Activated T-cell treated with anti-CD3 and anti-CD28 coated beads, Interleukin-2, amount 50 U/mL, for 24 hours (primary cell): ENCODE data around the gene LDLRAD3.

Experiments
- DNase-seq: peaks from one replicate; pipeline ENCODE4 v3.0.0-alpha.2; 2020
- H3K27ac Mint-ChIP-seq: 2 replicates; pipeline ENCODE4 v1.8.0; 2020; ENCODE audit warnings: mild to moderate bottlenecking, mixed read lengths
- H3K27me3 Mint-ChIP-seq: 2 replicates; pipeline ENCODE4 v1.8.0; 2020; ENCODE audit warnings: mixed read lengths
- H3K36me3 Mint-ChIP-seq: 2 replicates; pipeline ENCODE4 v1.8.0; 2020; ENCODE audit warnings: low read depth, mixed read lengths
- H3K4me1 Mint-ChIP-seq: 2 replicates; pipeline ENCODE4 v1.8.0; 2020; ENCODE audit warnings: low read depth, mixed read lengths
- H3K4me3 Mint-ChIP-seq: 2 replicates; pipeline ENCODE4 v1.8.0; 2020; ENCODE audit warnings: mild to moderate bottlenecking, moderate library complexity, mixed read lengths
- H3K9me3 Mint-ChIP-seq: 2 replicates; pipeline ENCODE4 v1.8.0; 2020; ENCODE audit warnings: mixed read lengths

LDLRAD3 gene

GRCh38 chr11:35916270-35916669 lies 27.6 kb upstream of the LDLRAD3 start:
- Mint-ChIP-seq H3K27me3 (peaks cover 23% of the 10 kb centered on the region), H3K36me3 (no peaks in the 10 kb centered on the region), H3K4me1 (no peaks in the 10 kb centered on the region), H3K4me3 (no peak overlapping the region), H3K27ac (no peak overlapping the region), H3K9me3 (no peaks in the 10 kb centered on the region)
- DNase-seq = no peak

- no peaks in the 10 kb centered on the region for H3K4me1 Mint-ChIP-seq
- peaks cover 19% of the 10 kb centered on the region for H3K27me3 Mint-ChIP-seq
- no peak for DNase-seq
- H3K27ac Mint-ChIP-seq = no peak overlapping the region
- no peaks in the 10 kb centered on the region for H3K36me3 Mint-ChIP-seq
- H3K9me3 Mint-ChIP-seq = no peaks in the 10 kb centered on the region
- H3K4me3 Mint-ChIP-seq = no peak overlapping the region
Measured at GRCh38 chr11:35917676-35918075, 26.2 kb upstream of the LDLRAD3 start.

- Mint-ChIP-seq H3K36me3 (no peaks in the 10 kb centered on the region), H3K27ac (no peak overlapping the region), H3K4me3 (no peak overlapping the region), H3K4me1 (no peaks in the 10 kb centered on the region), H3K27me3 (peaks cover 19% of the 10 kb centered on the region), H3K9me3 (no peaks in the 10 kb centered on the region)
- DNase-seq = no peak
Measured at GRCh38 chr11:35918716-35919115, 25.1 kb upstream of the LDLRAD3 start.

DNA sequence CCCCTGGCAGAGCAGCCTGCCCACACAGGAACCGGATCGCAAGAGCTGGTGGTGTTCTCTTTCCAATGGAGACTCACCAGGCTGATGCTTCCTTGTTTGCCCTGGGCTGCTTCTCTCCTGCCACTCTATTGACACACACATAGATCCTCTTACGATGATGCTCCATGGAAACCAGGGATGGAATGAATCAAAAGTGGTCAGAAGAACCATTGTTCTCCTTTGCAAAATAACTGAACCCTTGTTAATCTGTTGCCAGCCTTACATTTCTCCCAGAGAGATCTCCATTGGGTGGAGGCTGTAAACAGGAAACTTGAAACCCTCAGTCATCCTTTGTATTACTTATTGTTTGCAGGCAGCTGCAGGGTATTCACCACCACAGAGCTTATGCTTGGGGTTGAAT lies 24.6 kb upstream of the LDLRAD3 start:
- Mint-ChIP-seq H3K27ac (no peak overlapping the region), H3K36me3 (no peaks in the 10 kb centered on the region)
- no peak for DNase-seq

DNA sequence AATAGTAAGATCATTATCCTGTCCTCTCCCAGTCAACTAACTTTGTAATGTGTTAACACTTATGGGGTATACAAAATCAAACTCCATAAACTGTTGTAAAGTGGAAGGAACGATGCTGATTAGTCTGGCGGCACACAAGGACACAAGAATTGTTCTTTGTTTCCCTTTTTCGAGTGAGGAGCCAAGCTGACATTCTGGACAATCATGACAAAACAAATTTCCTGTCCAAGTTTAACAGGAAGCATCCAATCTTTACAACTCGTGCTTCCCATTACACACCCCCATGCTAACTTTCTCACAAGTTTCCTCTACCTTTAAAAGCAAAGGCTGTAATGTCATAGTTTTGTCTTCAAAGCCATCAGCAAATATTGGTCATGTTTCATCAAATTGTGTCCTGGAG lies 20.4 kb upstream of the LDLRAD3 start:
- Mint-ChIP-seq H3K4me1 (no peaks in the 10 kb centered on the region), H3K4me3 (no peak overlapping the region), H3K36me3 (no peaks in the 10 kb centered on the region), H3K27ac (no peak overlapping the region), H3K27me3 (peaks cover 13% of the 10 kb centered on the region), H3K9me3 (no peaks in the 10 kb centered on the region)
- no peak for DNase-seq

More for the DNA sequence above, 24.6 kb upstream of the LDLRAD3 start:
- H3K9me3 Mint-ChIP-seq = no peaks in the 10 kb centered on the region
- no peaks in the 10 kb centered on the region for H3K4me1 Mint-ChIP-seq
- peaks cover 17% of the 10 kb centered on the region for H3K27me3 Mint-ChIP-seq
- no peak overlapping the region for H3K4me3 Mint-ChIP-seq

DNA sequence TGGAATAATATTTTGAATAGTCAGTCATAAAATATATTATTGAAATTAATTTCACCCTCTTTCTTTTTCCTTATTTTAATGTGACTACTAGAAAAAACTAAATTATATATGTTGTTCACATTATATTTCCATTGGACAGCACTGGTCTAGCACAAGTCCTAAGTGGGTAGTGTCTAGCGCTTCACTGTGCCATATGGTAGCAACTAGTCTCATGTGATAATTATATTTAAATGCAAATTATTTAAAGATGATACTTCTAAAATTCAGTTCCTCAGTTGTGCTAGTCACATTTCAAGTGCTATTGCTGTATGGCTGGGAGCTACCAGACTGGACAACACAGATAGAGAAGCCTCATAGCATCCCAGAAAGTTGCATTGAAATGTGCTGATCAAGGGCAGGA lies 19.1 kb upstream of the LDLRAD3 start:
- H3K4me1 Mint-ChIP-seq = no peaks in the 10 kb centered on the region
- no peaks in the 10 kb centered on the region for H3K9me3 Mint-ChIP-seq
- no peak overlapping the region for H3K27ac Mint-ChIP-seq
- no peak overlapping the region for H3K4me3 Mint-ChIP-seq
- peaks cover 10% of the 10 kb centered on the region for H3K27me3 Mint-ChIP-seq
- H3K36me3 Mint-ChIP-seq = no peaks in the 10 kb centered on the region
- DNase-seq = no peak

DNA sequence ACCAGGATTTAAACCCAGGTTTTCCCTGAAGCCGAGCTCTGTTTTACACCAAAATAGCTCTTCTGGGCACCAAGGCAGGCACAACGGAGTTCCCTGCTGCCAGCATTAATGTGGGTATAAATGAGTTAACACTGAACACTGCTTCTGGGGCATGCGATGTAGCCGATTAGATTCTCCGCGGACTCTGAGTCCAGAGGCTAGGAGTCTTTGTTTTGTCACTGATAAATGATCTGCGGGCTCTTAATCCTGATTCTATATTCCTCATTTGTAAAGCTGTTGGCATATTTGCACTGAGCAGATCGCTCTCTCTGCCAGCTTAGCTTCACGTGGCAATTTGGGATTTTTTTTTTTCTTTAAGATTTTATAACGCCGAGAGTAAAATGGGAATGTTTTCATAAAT lies 16.8 kb upstream of the LDLRAD3 start:
- Mint-ChIP-seq H3K4me1 (no peaks in the 10 kb centered on the region), H3K36me3 (no peaks in the 10 kb centered on the region), H3K27me3 (peaks cover 14% of the 10 kb centered on the region), H3K27ac (no peak overlapping the region), H3K9me3 (no peaks in the 10 kb centered on the region), H3K4me3 (no peak overlapping the region)
- no peak for DNase-seq

DNA sequence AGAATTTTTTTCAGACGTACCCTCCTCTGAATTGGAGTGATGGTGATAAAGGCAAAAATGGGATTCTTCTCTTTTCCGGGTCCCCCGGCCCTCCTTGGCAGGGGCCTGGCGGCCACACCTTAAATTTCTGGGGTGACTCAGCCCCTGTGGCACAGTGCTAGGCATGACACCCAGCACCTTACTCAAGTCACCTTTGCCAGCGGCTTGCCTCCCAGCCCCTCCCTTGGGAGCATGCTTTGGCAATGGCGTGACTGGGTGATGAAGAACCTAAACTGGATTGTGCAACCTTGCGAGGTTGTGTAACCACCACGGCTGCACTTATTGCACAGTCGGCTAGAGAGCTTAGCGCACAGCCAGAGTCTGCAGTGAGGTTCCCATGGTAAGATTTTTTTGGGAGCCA lies 16.2 kb upstream of the LDLRAD3 start:
- Mint-ChIP-seq H3K4me3 (no peak overlapping the region), H3K4me1 (no peaks in the 10 kb centered on the region), H3K27ac (no peak overlapping the region), H3K27me3 (peaks cover 17% of the 10 kb centered on the region), H3K36me3 (no peaks in the 10 kb centered on the region), H3K9me3 (no peaks in the 10 kb centered on the region)
- DNase-seq = no peak

DNA sequence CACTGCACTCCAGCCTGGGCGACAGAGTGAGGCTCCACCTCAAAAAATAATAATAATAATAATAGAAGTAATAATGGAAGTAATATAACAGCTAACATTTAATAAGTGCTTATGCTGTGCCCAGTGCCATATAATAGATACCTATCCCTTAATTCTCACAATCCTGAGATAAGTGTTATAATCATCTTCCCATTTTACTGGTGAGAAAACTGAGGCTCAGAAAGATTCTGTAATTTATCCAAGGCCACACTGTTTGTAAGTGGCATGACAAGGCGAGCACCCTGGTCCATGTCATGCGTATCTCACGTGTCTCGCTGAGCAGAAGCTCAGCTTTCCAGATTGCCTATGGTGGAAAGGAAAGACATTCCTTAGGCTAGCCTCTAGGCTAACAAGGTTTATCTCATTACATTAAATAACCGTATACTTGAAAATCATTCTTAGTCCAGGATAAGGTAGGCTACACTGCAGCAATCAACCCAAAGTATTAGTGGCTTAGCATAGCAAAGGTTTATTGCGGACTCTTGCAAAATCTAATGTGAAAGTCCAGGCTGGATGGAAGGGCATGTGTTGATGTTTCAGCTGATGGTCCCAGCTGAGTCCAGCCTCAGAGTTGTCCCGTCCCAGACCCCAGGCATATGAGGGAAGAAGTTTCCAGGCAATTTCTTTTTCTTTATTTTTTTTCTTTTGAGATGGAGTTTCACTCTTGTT lies 15.0 kb upstream of the LDLRAD3 start:
- H3K27ac Mint-ChIP-seq = no peak overlapping the region
- no peaks in the 10 kb centered on the region for H3K9me3 Mint-ChIP-seq
- H3K4me3 Mint-ChIP-seq = no peak overlapping the region
- DNase-seq = no peak
- peaks cover 3% of the 10 kb centered on the region for H3K4me1 Mint-ChIP-seq
- no peaks in the 10 kb centered on the region for H3K36me3 Mint-ChIP-seq
- H3K27me3 Mint-ChIP-seq = peaks cover 24% of the 10 kb centered on the region

DNA sequence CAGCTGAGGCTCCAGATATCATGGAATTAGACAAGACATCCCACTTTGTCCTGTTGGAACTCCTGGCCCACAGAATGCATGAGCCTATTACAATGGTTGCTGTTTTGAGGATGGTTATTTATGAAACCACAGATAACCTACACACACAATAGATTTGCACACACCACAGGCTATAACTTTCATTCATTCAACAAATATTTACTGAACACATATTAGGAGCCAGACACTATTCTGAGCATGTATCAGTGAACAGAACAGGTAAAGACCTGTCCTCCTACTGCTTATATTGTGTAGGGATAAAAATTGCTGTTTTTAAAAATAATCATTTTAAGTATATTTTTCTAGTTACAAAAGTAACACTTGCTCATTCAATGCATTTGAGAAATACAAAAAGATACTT lies 13.4 kb upstream of the LDLRAD3 start:
- Mint-ChIP-seq H3K27me3 (peaks cover 39% of the 10 kb centered on the region), H3K36me3 (no peaks in the 10 kb centered on the region), H3K4me1 (peaks cover 3% of the 10 kb centered on the region), H3K4me3 (no peak overlapping the region), H3K9me3 (no peaks in the 10 kb centered on the region), H3K27ac (no peak overlapping the region)
- DNase-seq = no peak

DNA sequence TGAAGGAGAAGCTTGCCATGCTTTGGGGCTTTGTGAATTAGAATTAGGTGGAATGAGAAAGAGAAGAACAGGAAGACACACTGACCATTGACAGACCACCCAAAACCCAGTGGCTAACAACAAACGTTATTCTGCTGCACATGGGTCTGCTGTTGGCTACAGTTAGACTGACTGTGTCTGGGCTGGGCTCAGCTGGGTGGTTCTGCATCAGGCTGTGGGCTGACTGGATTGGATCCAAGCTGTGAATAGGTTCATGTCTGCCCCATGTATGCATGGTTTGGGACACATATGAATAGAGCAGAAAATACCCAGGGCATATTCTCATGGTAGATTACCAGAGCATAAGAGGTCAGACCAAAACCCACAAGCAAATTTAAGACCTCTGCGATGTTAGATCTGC lies 11.7 kb upstream of the LDLRAD3 start:
- Mint-ChIP-seq H3K9me3 (no peaks in the 10 kb centered on the region), H3K27ac (no peak overlapping the region), H3K27me3 (peaks cover 47% of the 10 kb centered on the region), H3K36me3 (no peaks in the 10 kb centered on the region), H3K4me3 (no peak overlapping the region), H3K4me1 (peaks cover 3% of the 10 kb centered on the region)
- no peak for DNase-seq

DNA sequence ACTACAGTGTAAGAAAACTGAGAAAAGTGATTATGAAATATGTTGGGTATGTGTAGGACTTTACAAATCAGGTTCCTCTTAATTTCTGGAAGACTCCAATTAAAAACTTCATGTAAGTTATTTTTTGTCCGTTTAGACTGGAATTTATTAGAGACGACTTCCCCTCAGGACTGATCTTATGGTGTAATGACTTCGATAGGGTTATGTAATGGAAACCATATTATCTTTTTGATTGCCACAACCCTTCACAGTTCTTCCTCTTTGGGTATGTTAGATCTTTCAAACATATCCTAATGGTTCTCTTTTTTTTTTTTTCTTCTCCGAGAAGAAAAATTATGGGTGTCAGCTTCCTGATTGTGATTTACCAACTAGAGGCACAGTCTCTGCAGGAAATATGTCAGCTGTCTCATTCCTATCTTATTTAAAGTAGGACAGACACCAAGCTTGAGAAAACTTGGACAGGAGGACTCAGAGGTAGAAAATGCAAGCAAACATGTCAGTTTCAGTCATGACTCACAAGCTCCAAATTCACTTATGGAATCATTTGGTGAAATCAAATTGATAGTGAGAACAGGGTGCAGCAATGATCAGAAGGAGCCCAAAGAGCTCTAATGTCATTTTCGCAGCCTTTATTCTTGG lies 11.1 kb upstream of the LDLRAD3 start:
- Mint-ChIP-seq H3K4me1 (peaks cover 3% of the 10 kb centered on the region), H3K4me3 (no peak overlapping the region), H3K9me3 (no peaks in the 10 kb centered on the region), H3K36me3 (no peaks in the 10 kb centered on the region), H3K27me3 (peaks cover 47% of the 10 kb centered on the region), H3K27ac (no peak overlapping the region)
- no peak for DNase-seq

GRCh38 chr11:35933320-35933871 lies 10.5 kb upstream of the LDLRAD3 start:
- Mint-ChIP-seq H3K27me3 (peaks cover 47% of the 10 kb centered on the region), H3K4me1 (peaks cover 3% of the 10 kb centered on the region), H3K27ac (no peak overlapping the region), H3K36me3 (no peaks in the 10 kb centered on the region), H3K9me3 (no peaks in the 10 kb centered on the region), H3K4me3 (no peak overlapping the region)
- no peak for DNase-seq

DNA sequence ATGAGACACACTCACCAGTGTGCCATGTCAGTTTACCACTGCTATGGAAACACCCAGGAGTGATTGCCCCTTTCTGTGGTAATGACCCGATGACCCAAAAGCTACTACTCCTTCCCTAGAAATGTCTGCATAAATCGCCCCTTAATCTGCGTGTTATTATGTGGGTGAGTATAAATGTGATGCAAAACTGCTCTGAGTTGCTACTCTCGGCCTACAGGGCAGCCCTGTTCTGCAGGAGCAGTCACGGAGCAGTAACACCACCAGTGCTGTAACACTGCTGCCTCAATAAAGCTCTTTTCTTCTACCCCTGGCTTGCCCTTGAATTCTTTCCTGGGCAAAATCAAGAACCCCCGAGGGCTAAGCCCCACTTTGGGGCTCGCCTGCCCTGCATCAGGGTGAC lies 9.6 kb upstream of the LDLRAD3 start:
- Mint-ChIP-seq H3K4me3 (no peak overlapping the region), H3K27ac (no peak overlapping the region), H3K4me1 (peaks cover 3% of the 10 kb centered on the region), H3K36me3 (no peaks in the 10 kb centered on the region), H3K9me3 (no peaks in the 10 kb centered on the region), H3K27me3 (peaks cover 45% of the 10 kb centered on the region)
- DNase-seq = no peak

GRCh38 chr11:35934981-35935380 lies 8.9 kb upstream of the LDLRAD3 start:
- Mint-ChIP-seq H3K9me3 (no peaks in the 10 kb centered on the region), H3K36me3 (no peaks in the 10 kb centered on the region), H3K27me3 (peaks cover 46% of the 10 kb centered on the region), H3K27ac (no peak overlapping the region), H3K4me1 (peaks cover 3% of the 10 kb centered on the region), H3K4me3 (no peak overlapping the region)
- DNase-seq = no peak
